ENCODE data around the gene ZFYVE28. TPM values are rescaled to one million over a fixed set of nuclear protein-coding genes. Genes with fewer than 3 reads are reported as not detected.

Gene ZFYVE28
- total RNA-seq, 1 donor from 2014 or later: 0.39 TPM

DNA sequence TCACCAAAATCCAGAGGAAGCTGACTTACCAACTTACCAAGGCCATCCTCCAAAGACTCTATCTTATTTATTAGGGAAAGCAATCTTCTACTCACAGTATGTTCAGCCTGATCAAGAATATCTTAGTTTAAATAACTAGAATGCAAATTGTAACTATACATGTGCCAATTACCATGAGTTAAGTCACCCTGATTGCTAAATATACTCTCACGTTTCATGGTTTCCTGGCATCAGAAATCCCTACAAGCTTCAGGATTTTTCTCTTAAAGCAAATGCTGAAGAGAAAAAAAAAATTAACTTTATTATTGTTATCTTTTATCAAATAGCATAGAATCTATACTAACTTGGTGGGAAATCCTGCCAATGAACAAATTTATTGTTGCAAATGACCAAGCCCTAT, 93.6 kb downstream of the ZFYVE28 start:
- Histone ChIP-seq H3K4me3 (no peak overlapping the region), H2AFZ (replicated peaks) (no peak overlapping the region), H4K20me1 (ENCODE audit: low read depth) (no peaks in the 10 kb centered on the region), H3K4me2 (no peak overlapping the region), H3K4me1 (peaks cover 7% of the 10 kb centered on the region), H3K27ac (no peak overlapping the region), H3K79me2 (ENCODE audit: low read depth) (no peaks in the 10 kb centered on the region), H3K36me3 (no peaks in the 10 kb centered on the region), H3F3A (ENCODE audit: low read depth) (no peaks in the 10 kb centered on the region), H3K9ac (no peak overlapping the region), H3K27me3 (no peaks in the 10 kb centered on the region), H3K9me3 (ENCODE audit: low read depth) (no peaks in the 10 kb centered on the region)
- no peak for TF ChIP-seq EZH2 (IDR thresholded peaks at IDR 0.05)
- no peak for TF ChIP-seq EZH2phosphoT487 (IDR thresholded peaks at IDR 0.05)
- TF ChIP-seq CTCF (IDR thresholded peaks at IDR 0.05): no peak
- H3K27me3 Mint-ChIP-seq (ENCODE audit: insufficient read depth, low read depth): peaks cover 6% of the 10 kb centered on the region
- DNase-seq (ENCODE audit: low spot score): no peak
- peaks cover 3% of the 10 kb centered on the region for H3K4me1 Mint-ChIP-seq
- H3K36me3 Mint-ChIP-seq: peaks cover 2% of the 10 kb centered on the region
- peaks cover 12% of the 10 kb centered on the region for H3K9me3 Mint-ChIP-seq
- no peak overlapping the region for H3K27ac Mint-ChIP-seq
- H3K4me3 Mint-ChIP-seq: no peak overlapping the region

DNA sequence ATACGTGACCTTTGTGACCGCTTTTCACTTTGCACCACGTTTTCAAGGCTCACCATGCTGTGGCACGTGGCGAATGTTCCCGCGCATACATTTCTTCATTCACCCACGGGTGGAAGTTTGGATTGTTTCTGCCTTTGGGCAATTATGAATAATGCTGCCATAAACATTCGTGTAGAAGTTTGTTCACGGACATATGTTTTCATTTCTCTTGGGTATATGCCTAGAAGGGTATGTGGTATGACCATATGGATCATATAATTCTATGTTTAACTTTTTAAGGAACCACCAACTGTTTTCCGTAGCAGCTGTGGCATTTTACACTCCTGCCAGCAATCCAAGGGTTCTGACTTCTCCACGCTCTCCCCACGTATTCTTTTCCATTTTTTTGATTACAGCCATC, 95.6 kb downstream of the ZFYVE28 start:
- no peak for TF ChIP-seq EZH2phosphoT487 (IDR thresholded peaks at IDR 0.05)
- no peak for TF ChIP-seq EZH2 (IDR thresholded peaks at IDR 0.05)
- TF ChIP-seq CTCF (IDR thresholded peaks at IDR 0.05): no peak
- peaks cover 10% of the 10 kb centered on the region for H3K9me3 Mint-ChIP-seq
- no peak overlapping the region for H3K9ac ChIP-seq
- H3K4me3 ChIP-seq: no peak overlapping the region
- H2AFZ ChIP-seq (replicated peaks): no peak overlapping the region
- no peak overlapping the region for H3K4me2 ChIP-seq
- no peaks in the 10 kb centered on the region for H3K9me3 ChIP-seq (ENCODE audit: low read depth)
- no peak for DNase-seq (ENCODE audit: low spot score)
- no peaks in the 10 kb centered on the region for H3F3A ChIP-seq (ENCODE audit: low read depth)
- H3K27ac Mint-ChIP-seq: no peak overlapping the region
- H3K4me1 Mint-ChIP-seq: peaks cover 3% of the 10 kb centered on the region
- H3K27ac ChIP-seq: no peak overlapping the region
- no peaks in the 10 kb centered on the region for H3K36me3 Mint-ChIP-seq
- no peaks in the 10 kb centered on the region for H3K79me2 ChIP-seq (ENCODE audit: low read depth)
- H4K20me1 ChIP-seq (ENCODE audit: low read depth): no peaks in the 10 kb centered on the region
- H3K4me1 ChIP-seq: peaks cover 7% of the 10 kb centered on the region
- no peaks in the 10 kb centered on the region for H3K27me3 ChIP-seq
- no peaks in the 10 kb centered on the region for H3K36me3 ChIP-seq
- peaks cover 6% of the 10 kb centered on the region for H3K27me3 Mint-ChIP-seq (ENCODE audit: insufficient read depth, low read depth)
- no peak overlapping the region for H3K4me3 Mint-ChIP-seq

GRCh38 chr4:2322227-2322626, 96.2 kb downstream of the ZFYVE28 start:
- Histone ChIP-seq H3K27ac (no peak overlapping the region), H3K9ac (no peak overlapping the region), H3K36me3 (no peaks in the 10 kb centered on the region), H3K79me2 (ENCODE audit: low read depth) (no peaks in the 10 kb centered on the region), H3K4me3 (no peak overlapping the region), H2AFZ (replicated peaks) (no peak overlapping the region), H3K4me1 (peaks cover 7% of the 10 kb centered on the region), H3F3A (ENCODE audit: low read depth) (no peaks in the 10 kb centered on the region), H4K20me1 (ENCODE audit: low read depth) (no peaks in the 10 kb centered on the region), H3K27me3 (no peaks in the 10 kb centered on the region), H3K9me3 (ENCODE audit: low read depth) (no peaks in the 10 kb centered on the region), H3K4me2 (no peak overlapping the region)
- Mint-ChIP-seq H3K4me1 (peaks cover 3% of the 10 kb centered on the region), H3K36me3 (no peaks in the 10 kb centered on the region), H3K4me3 (no peak overlapping the region), H3K27me3 (ENCODE audit: insufficient read depth, low read depth) (peaks cover 6% of the 10 kb centered on the region), H3K27ac (no peak overlapping the region), H3K9me3 (peaks cover 5% of the 10 kb centered on the region)
- TF ChIP-seq EZH2phosphoT487 (IDR thresholded peaks at IDR 0.05): no peak
- no peak for DNase-seq (ENCODE audit: low spot score)

- Histone ChIP-seq H3F3A (ENCODE audit: low read depth) (no peaks in the 10 kb centered on the region), H3K4me1 (peaks cover 7% of the 10 kb centered on the region), H3K36me3 (no peaks in the 10 kb centered on the region), H3K27me3 (no peaks in the 10 kb centered on the region), H3K27ac (no peak overlapping the region), H2AFZ (replicated peaks) (peak overlapping the region; percentile 85), H3K9ac (no peak overlapping the region), H3K9me3 (ENCODE audit: low read depth) (no peaks in the 10 kb centered on the region), H3K4me2 (no peak overlapping the region), H4K20me1 (ENCODE audit: low read depth) (no peaks in the 10 kb centered on the region), H3K79me2 (ENCODE audit: low read depth) (no peaks in the 10 kb centered on the region), H3K4me3 (no peak overlapping the region)
- no peak for DNase-seq (ENCODE audit: low spot score)
- H3K36me3 Mint-ChIP-seq: no peaks in the 10 kb centered on the region
- H3K27ac Mint-ChIP-seq: no peak overlapping the region
- no peak for TF ChIP-seq EZH2 (IDR thresholded peaks at IDR 0.05)
- TF ChIP-seq CTCF (IDR thresholded peaks at IDR 0.05): no peak
- TF ChIP-seq EZH2phosphoT487 (IDR thresholded peaks at IDR 0.05): no peak
- H3K4me1 Mint-ChIP-seq: peaks cover 3% of the 10 kb centered on the region
- no peak overlapping the region for H3K4me3 Mint-ChIP-seq
- peaks cover 3% of the 10 kb centered on the region for H3K9me3 Mint-ChIP-seq
- H3K27me3 Mint-ChIP-seq (ENCODE audit: insufficient read depth, low read depth): peaks cover 6% of the 10 kb centered on the region
Observed at GRCh38 chr4:2321279-2322196, 96.9 kb downstream of the ZFYVE28 start.
